H7 (cell line): ENCODE results near the gene GGA2. TPM values are rescaled to one million over a fixed set of nuclear protein-coding genes. Genes with fewer than 3 reads are reported as not detected.
"Not testable (repeated sequence)": the region's sequence is repeated elsewhere in the genome, so short reads cannot be mapped to it uniquely, and the experiment has no call there.

ENCODE experiments used
- DNase-seq: peaks from one replicate; pipeline ENCODE4 v3.0.0; 2012
- H3K27me3 ChIP-seq: 2 replicates; pipeline ENCODE4 v1.6.0; 2011; ENCODE audit warnings: mild to moderate bottlenecking, low read length; ENCODE audit not compliant: control insufficient read depth, insufficient read depth
- H3K36me3 ChIP-seq: replicated peaks from 2 replicates; pipeline ENCODE4 v1.5.1; 2011; ENCODE audit warnings: low read length; ENCODE audit not compliant: control insufficient read depth, insufficient read depth
- H3K4me3 ChIP-seq: 2 replicates; pipeline ENCODE4 v1.5.1; 2011; ENCODE audit warnings: low read depth, mild to moderate bottlenecking, control low read depth, low read length, moderate library complexity; ENCODE audit not compliant: insufficient read depth
- total RNA-seq: library from RNA; depleted of rRNA; stranded (reverse); fragments of >200 nt; shearing (Covaris generic); gene quantifications from 2 replicates; pipeline ENCODE4 v1.2.3, GENCODE V29; 2014

The GGA2 gene
- total RNA-seq, 1 experiment from 2014 or later: 23.2 TPM

DNA sequence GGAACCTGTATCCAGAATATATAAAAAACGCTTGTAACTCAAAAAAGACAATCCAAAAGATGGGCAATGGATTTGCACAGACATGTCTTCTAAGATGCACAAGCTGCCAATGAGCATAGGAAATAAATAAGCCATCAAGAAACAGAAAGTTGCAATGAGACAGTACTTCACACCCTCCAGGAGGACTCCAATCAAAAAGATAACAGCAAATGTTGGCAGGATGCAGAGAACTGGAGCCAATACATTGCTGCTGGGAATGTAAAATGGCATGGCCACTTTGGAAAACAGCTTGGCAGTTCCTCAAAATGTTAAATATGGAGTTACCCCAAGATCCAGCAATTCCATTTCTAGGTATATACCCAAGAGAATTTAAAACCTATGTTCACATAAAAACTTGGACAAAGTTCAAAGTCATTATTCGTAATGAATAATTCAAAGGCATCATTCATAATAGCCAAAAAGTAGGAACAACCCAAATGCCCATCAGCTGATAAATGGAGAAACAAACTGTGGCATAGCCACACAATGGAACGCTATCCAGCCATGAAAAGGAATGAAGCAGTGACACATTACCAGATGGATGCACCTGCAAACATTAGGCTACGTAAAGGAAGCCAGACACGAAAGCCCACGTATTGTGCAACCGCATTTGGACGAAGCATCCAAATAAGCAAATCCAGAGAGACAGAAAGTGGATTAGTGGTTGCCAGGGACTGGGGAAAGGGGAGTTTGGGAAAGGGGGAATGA lies 25.6 kb downstream of the GGA2 start:
- H3K36me3 ChIP-seq: peaks cover 54% of the 10 kb centered on the region
- H3K27me3 ChIP-seq: no peaks in the 10 kb centered on the region
- DNase-seq: no peak
- no peak overlapping the region for H3K4me3 ChIP-seq

DNA sequence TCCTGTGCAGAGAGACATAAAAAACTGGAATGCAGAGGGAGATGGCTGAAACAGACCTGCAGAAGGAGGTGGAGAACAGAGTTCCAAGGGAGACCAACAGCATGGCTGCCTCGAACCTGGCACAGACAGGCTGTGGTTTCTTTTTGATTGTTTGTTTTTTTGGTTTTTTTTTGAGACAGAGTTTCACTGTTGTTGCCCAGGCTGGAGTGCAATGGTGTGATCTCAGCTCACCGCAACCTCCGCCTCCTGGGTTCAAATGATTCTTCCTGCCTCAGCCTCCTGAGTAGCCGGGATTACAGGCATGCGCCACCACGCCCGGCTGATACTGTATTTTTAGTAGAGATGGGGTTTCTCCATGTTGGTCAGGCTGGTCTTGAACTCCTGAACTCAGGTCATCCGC lies 26.8 kb downstream of the GGA2 start:
- H3K4me3 ChIP-seq, DNase-seq, H3K27me3 ChIP-seq: not testable (repeated sequence)
- H3K36me3 ChIP-seq: peaks cover 60% of the 10 kb centered on the region

DNA sequence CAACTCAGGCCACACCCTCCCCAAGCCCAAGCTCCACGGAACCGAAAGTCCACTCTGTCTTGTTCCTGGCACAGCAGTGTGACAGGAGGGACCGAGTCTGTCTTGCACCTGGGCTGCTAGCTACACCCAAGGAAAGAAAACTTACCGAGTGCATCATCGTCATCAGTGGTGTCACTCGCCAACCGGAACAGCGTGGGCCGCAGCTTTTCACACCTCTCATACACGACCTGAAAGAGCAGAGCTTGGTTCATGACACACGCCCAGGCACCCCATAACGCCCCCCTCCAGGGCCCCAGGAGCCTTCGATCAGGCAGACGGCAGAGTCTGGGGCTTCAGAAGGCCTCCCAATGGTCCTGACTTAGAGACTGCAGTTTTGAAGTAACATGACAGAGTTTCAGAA lies 27.5 kb downstream of the GGA2 start:
- Histone ChIP-seq H3K27me3 (no peaks in the 10 kb centered on the region), H3K4me3 (no peak overlapping the region), H3K36me3 (peaks cover 59% of the 10 kb centered on the region)
- no peak for DNase-seq

DNA sequence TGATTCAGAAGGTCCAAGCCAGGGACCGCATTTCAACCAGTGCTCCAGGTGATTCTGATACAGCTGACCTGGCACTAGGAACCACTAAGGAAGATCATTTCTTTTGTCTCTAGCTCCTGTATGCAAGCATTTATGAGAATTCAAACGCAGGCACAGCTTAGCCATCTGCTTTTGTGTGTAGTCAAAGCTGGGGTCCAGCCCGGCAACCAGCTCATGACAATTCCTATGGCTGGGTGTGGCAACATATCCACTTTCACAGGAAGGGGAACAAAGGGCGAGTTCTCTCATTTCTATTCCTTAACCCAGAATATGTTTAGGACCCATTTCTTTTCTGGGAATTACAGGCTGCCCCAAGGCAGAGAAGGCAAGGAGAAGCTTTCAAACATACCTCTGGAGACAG lies 30.0 kb downstream of the GGA2 start:
- Histone ChIP-seq H3K4me3 (no peak overlapping the region), H3K36me3 (peaks cover 54% of the 10 kb centered on the region), H3K27me3 (no peaks in the 10 kb centered on the region)
- no peak for DNase-seq

DNA sequence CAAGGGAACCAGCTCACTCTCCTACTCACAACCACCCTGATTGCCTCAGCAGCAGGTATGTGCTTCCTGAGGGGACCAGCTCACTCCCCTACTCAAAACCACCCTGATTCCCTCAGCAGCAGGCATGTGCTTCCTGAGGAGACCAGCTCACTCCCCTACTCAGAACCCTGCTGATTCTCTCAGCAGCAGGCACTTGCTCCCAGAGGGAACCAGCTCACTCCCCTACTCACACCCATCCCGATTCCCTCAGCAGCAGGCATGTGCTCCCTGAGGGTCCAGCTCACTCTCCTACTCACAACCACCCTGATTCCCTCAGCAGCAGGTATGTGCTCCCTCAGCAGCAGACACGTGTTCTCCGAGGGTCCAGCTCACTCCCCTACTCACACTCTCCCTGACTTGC lies 31.2 kb downstream of the GGA2 start:
- no peaks in the 10 kb centered on the region for H3K27me3 ChIP-seq

DNA sequence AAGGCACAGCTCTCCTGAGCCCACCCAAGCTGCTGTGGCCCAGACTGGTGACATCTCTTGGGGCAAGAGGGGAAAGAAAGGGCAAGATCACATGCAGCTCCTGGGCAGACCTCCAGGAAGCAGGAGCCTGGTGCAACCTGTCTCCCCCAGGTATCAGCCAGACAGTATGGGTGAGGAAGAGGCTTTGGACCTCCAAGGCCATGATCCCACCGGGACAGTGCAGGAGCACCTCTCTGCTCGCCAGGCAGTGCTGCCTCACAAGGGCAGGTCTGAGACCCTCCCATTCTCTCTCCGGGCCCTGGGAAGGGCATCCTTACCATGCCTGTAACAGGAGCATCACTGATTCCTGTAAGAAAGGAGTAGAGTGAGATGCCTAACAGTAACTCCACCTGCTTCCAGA lies 31.7 kb downstream of the GGA2 start:
- Histone ChIP-seq H3K36me3 (peaks cover 58% of the 10 kb centered on the region), H3K27me3 (no peaks in the 10 kb centered on the region), H3K4me3 (no peak overlapping the region)
- no peak for DNase-seq

More for the DNA sequence above, 31.2 kb downstream of the GGA2 start:
- DNase-seq: no peak
- Histone ChIP-seq H3K36me3 (peaks cover 55% of the 10 kb centered on the region), H3K4me3 (no peak overlapping the region)

DNA sequence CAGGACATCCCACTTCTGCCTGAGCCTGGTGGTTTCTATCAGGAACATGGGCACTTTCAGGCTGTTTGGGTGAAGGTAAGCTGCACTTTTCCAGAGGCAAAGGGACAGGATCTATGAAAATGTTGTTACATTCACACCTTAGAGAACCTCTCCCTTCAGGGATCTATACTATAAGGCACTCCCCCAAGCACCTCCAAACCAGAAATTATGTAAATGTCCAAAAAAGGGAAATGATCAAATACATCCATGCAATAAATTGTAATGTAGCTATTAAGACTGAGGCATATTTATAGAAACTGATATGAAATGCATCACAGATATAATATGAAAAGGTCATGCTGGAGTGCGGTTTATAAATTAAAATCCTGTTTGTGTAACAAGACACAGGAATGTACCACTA lies 34.0 kb downstream of the GGA2 start:
- no peak for DNase-seq
- H3K27me3 ChIP-seq: no peaks in the 10 kb centered on the region
- peaks cover 49% of the 10 kb centered on the region for H3K36me3 ChIP-seq
- no peak overlapping the region for H3K4me3 ChIP-seq

DNA sequence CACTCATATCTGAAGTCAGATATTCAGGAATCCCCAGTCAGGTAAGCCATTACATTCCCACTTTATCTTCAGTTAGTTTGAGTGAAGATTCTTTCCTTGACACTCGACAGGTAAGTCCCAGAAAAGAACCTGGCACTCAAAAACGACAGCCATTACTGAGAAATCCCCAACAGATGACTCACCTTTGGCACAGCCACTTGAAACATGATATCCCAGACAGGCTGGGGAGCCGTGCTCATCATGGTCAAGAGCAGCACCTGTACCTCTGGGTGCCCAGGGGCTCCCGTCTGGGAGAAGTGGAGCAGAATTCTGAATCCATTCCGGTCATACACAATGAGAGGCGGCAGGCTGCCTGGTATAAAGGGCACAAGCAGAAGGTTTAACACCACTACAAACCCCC lies 40.5 kb downstream of the GGA2 start:
- Histone ChIP-seq H3K4me3 (no peak overlapping the region), H3K36me3 (peaks cover 41% of the 10 kb centered on the region), H3K27me3 (no peaks in the 10 kb centered on the region)
- DNase-seq: no peak

DNA sequence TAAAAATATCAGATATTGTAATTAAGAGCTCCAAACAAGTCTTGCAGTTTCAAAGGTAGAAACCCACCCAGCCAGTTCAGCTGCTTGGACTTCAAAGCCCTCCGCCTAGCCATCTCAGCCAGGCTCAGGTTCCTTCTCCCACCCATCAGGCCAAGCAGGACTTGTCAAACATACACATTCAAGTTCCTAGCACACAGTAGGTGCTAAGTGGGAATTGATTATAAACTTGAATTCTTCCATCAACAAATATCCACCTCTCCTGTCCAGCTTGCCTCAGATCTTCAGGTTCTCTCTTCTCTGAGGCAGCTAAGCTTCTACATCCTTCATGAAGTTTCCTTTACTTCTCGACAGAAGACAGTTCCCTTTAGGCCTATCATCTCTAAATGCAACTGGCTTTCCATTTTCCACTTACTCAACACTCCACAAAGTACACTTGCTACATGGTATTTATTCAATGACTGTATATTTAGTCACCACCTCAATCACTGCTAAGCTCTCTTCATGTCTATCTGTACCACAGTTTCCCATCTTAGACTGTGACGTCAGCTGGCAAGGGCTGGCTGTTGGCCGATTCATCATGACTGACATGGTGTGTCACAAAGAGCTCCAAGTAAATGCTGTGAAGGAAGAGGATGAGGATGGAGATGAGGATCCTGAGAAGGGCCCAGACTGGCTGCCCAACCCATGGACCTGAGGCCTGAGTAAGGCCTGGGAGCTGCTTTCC lies 44.0 kb downstream of the GGA2 start:
- no peak for DNase-seq
- H3K27me3 ChIP-seq: no peaks in the 10 kb centered on the region
- peaks cover 35% of the 10 kb centered on the region for H3K36me3 ChIP-seq
- no peak overlapping the region for H3K4me3 ChIP-seq

DNA sequence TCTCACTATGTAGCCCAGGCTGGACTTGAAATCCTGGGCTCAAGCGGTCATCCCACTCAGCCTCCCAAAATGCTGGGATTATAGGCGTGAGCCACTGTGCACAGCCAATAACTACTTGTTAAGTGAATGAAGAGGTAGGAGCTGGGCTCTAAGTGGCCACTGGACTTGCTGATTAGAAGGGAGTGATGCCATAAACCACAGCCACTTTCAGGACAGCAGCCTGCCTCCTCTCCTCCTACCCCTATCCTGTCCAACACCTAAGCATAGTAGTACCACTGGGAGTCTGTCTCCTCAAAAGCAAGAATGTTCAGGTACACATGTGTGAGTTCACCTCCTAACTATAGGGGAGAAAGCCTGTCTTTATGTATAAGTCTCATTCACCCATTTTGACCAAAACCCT lies 45.1 kb downstream of the GGA2 start:
- no peaks in the 10 kb centered on the region for H3K27me3 ChIP-seq
- H3K36me3 ChIP-seq: peaks cover 34% of the 10 kb centered on the region
- no peak for DNase-seq
- H3K4me3 ChIP-seq: no peak overlapping the region

DNA sequence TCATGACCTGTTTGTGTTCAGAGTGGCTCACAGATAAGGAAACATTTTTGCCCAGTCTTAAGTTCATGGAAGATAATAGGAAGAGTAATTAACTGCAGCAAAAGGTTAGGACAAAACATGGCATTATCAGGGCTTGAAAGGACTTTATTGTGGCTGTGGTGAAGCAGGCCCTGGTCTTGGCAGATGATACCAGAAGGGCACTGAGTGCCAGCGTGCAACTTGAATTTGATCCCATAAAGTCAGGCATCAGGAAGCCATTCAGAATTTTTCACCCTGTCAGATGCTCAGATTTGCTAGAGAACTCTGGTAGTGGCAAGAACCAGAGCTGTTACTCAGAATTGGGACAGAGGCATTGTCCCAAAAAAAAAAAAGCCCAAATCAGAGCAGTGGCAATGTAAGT lies 46.1 kb downstream of the GGA2 start:
- Histone ChIP-seq H3K27me3 (no peaks in the 10 kb centered on the region), H3K4me3 (no peak overlapping the region), H3K36me3 (peaks cover 26% of the 10 kb centered on the region)
- DNase-seq: no peak

DNA sequence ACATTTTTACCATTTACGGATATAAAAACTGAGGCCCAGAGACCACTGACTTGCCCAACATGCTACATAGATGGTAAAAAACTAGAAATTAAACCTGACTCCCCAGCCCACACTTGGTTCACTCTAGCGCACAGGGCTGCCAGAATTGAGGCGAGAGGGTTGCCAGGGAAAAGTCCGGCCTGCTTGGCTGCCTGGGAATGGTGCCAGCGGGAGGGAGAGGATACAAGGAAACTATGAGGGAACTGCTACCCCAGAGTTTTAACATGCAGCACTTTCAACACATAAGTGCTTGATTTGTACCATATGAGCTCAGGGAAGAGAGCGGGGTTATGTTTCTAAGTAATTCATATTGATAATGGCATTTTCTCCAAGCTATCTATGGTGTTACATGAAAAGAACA lies 47.3 kb downstream of the GGA2 start:
- not testable (repeated sequence) for H3K27me3 ChIP-seq, DNase-seq, H3K4me3 ChIP-seq
- peaks cover 19% of the 10 kb centered on the region for H3K36me3 ChIP-seq

DNA sequence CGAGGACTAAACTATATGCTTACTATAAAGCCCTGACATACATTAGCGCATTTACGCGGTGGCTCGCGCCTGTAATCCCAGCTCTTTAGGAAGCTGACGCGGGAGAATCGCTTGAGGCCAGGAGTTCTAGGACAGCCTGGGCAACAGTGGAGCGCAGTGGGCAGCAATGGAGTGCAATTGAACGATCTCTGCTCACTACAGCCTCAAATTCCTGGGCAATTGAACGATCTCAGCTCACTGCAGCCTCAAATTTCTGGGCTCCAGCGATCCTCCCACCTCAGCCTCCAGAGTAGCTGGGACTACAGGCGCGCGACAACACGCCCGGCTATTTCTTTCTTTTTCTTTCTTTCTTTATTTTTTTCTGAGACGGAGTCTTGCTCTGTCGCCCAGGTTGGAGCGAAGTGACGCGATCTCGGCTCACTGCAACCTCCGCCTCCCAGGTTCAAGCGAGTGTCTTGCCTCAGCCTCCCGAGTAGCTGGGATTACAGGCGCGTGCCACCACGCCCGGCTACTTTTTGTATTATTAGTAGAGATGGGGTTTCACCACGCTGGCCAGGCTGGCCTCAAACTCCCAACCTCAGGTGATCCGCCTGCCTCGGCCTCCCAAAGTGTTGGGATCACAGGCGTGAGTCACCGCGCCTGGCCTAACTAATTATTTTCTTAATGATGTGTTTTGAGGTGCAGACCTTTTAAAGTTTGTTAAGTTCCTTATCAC lies 56.8 kb downstream of the GGA2 start:
- no peaks in the 10 kb centered on the region for H3K36me3 ChIP-seq
- H3K4me3 ChIP-seq: peak overlapping the region; percentile 85
- no peaks in the 10 kb centered on the region for H3K27me3 ChIP-seq
- no peak for DNase-seq

DNA sequence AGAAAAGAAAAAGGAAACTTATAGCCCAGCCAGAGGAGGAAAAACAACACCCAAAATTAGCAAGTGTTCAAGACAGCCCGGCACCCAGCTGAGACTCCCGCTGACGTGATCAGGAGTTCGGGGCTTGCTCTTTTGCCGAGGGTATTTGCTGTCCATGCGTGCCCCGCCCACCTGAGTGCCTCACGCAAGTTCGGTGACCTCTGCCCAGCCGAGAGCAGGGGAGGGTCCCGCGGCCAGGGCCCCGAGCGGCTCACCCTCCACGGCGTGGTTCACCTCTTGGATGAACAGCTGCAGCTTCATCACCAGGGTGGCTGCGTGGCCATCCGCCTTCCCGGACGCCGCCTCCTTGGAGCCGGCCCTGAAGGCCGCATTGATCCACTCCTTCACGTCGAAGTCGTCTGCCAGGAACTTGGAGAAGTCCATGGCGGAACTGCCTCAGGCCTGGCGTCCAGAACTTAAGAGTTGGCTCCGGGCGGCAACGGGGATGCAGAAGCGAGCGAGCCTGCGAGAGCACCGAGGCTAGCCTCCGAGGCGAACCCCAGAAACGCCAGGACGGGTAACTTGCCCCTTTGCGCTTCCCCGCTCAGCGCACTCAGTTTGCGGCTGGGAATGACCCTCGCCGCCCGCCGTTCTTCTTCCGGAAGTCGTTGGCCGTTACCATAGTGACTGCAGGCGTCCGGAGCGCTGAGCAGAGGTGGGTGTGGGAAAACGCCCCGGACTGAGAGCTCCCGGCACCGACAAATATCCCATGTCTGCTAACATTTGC lies 57.5 kb downstream of the GGA2 start, which contains the start of gene COG7:
Gene COG7, minus strand, starts transcription at position 618 of the 766 bp plus-strand sequence. Its CDS starts 195 bp downstream, at position 423.
- no peaks in the 10 kb centered on the region for H3K36me3 ChIP-seq
- H3K27me3 ChIP-seq: no peaks in the 10 kb centered on the region
- peak within 1 kb of the TSS; percentile 85 for H3K4me3 ChIP-seq
- peak; percentile 91 for DNase-seq
